HepG2 (cell line): ENCODE data around the gene ECE2. TPM values are rescaled to one million over a fixed set of nuclear protein-coding genes. Genes with fewer than 3 reads are reported as not detected.

Experiments used
- ARID2 ChIP-seq: sonication (generic); formaldehyde crosslinking; IDR thresholded peaks from 2 replicates; pipeline ENCODE4 v1.8.1; 2022; ENCODE audit warnings: mild to moderate bottlenecking, missing genetic modification reagents, borderline replicate concordance
- BORCS8-MEF2B ChIP-seq: sonication (generic); formaldehyde crosslinking; IDR thresholded peaks from 2 replicates; pipeline ENCODE4 v1.8.0; 2022; ENCODE audit warnings: mild to moderate bottlenecking, missing genetic modification reagents
- DR1 ChIP-seq: sonication (generic); formaldehyde crosslinking; IDR thresholded peaks from 2 replicates; pipeline ENCODE4 v1.8.0; 2021; ENCODE audit warnings: mild to moderate bottlenecking, missing genetic modification reagents, inconsistent platforms
- E2F5 ChIP-seq: sonication (generic); formaldehyde crosslinking; conservative IDR thresholded peaks from 2 replicates; pipeline ENCODE4 v1.4.0; 2020; ENCODE audit warnings: missing genetic modification reagents
- FOSL1 ChIP-seq: sonication (generic); formaldehyde crosslinking; IDR thresholded peaks from 2 replicates; pipeline ENCODE4 v1.9.0; 2021; ENCODE audit warnings: missing genetic modification reagents, borderline replicate concordance
- FOXJ3 ChIP-seq: sonication (generic); formaldehyde crosslinking; IDR thresholded peaks from 2 replicates; pipeline ENCODE4 v1.4.0; 2020; ENCODE audit warnings: missing genetic modification reagents, mild to moderate bottlenecking, borderline replicate concordance
- HBP1 ChIP-seq: IDR thresholded peaks from 2 replicates; pipeline ENCODE4 v1.6.1; 2016; ENCODE audit warnings: low read depth, control low read depth
- HNRNPLL ChIP-seq: fragments of 200-400 bp; formaldehyde crosslinking; IDR thresholded peaks from 2 replicates; pipeline ENCODE4 v1.6.1; 2017; ENCODE audit warnings: mild to moderate bottlenecking, low read depth, low read length; ENCODE audit not compliant: poor library complexity, severe bottlenecking
- MAF1 ChIP-seq: sonication (generic); formaldehyde crosslinking; IDR thresholded peaks from 2 replicates; pipeline ENCODE4 v1.5.0; 2020; ENCODE audit warnings: missing genetic modification reagents, borderline replicate concordance
- MEIS2 ChIP-seq: sonication (generic); formaldehyde crosslinking; IDR thresholded peaks from 2 replicates; pipeline ENCODE4 v1.9.0; 2021; ENCODE audit warnings: mild to moderate bottlenecking, missing genetic modification reagents
- NFKBIZ ChIP-seq: IDR thresholded peaks from 2 replicates; pipeline ENCODE4 v1.6.1; 2018; ENCODE audit warnings: missing genetic modification reagents, missing compliant biosample characterization
- TAF1 ChIP-seq: sonication (generic); formaldehyde crosslinking; IDR thresholded peaks from 2 replicates; pipeline ENCODE4 v1.4.0; 2020; ENCODE audit warnings: missing genetic modification reagents
- ZC3H13 ChIP-seq: sonication (generic); formaldehyde crosslinking; IDR thresholded peaks from 2 replicates; pipeline ENCODE4 v1.8.1; 2023; ENCODE audit warnings: mild to moderate bottlenecking, missing genetic modification reagents, moderate library complexity
- ZNF12 ChIP-seq: sonication (generic); formaldehyde crosslinking; IDR thresholded peaks from 2 replicates; pipeline ENCODE4 v1.5.0; 2020; ENCODE audit warnings: missing genetic modification reagents
- ZNF142 ChIP-seq: sonication (generic); formaldehyde crosslinking; IDR thresholded peaks from 2 replicates; pipeline ENCODE4 v1.4.0; 2020; ENCODE audit warnings: missing genetic modification reagents
- ZNF331 ChIP-seq: sonication (generic); formaldehyde crosslinking; IDR thresholded peaks from 2 replicates; pipeline ENCODE4 v1.4.0; 2020; ENCODE audit warnings: missing genetic modification reagents
- ZNF569 ChIP-seq: sonication (generic); formaldehyde crosslinking; IDR thresholded peaks from 2 replicates; pipeline ENCODE4 v1.5.0; 2020; ENCODE audit warnings: mild to moderate bottlenecking, missing genetic modification reagents, moderate library complexity, borderline replicate concordance
- ZNF614 ChIP-seq: IDR thresholded peaks from 2 replicates; pipeline ENCODE4 v1.6.1; 2018; ENCODE audit warnings: missing biosample characterization, missing genetic modification reagents, inconsistent platforms, borderline replicate concordance
- ZNF616 ChIP-seq: sonication (generic); formaldehyde crosslinking; IDR thresholded peaks from 2 replicates; pipeline ENCODE4 v1.5.0; 2020; ENCODE audit warnings: low read depth, mild to moderate bottlenecking, missing genetic modification reagents
- ZNF740 ChIP-seq: sonication (generic); formaldehyde crosslinking; IDR thresholded peaks from 2 replicates; pipeline ENCODE4 v1.4.0; 2020; ENCODE audit warnings: missing genetic modification reagents
- ZNF878 ChIP-seq: sonication (generic); formaldehyde crosslinking; IDR thresholded peaks from 2 replicates; pipeline ENCODE4 v1.8.1; 2023; ENCODE audit warnings: mild to moderate bottlenecking, missing genetic modification reagents, moderate library complexity
- polyA plus RNA-seq, 8 experiments: library from polyadenylated mRNA; depleted of rRNA in 3 of 8; stranded (reverse) in 7 of 8; unstranded in 1 of 8; fragments of >200 nt; fragmentation: Illumina TruSeq in 4 of 8; extraction: Trizol in 4 of 8; gene quantifications; 2 replicates each; pipeline versions ENCODE4 v1.2.1 to v1.2.3, GENCODE V29; 2011 to 2016; ENCODE audit warnings: low read depth in 4 of 8, missing spikeins in 1 of 8, mixed read lengths in 1 of 8; ENCODE audit not compliant: insufficient read depth in 1 of 8
- total RNA-seq, 5 experiments: library from RNA; depleted of rRNA; stranded (reverse); fragments of >200 nt; fragmentation: Illumina TruSeq; extraction: Trizol; gene quantifications; 2 replicates each; pipeline ENCODE4 v1.2.3, GENCODE V29; 2016; ENCODE audit warnings: low read depth in 1 of 5

The ECE2 gene
- total and polyA plus RNA-seq, 2 of the 13 experiments (the other 11 are each of a cell fraction or from before 2014, with no cell fraction given): not detected

- TF ChIP-seq HBP1 (CRISPR knock-in tag): no peak; the same call in 1 of the 2 replicates
- TF ChIP-seq ZNF740 (CRISPR knock-in tag): peak; percentile 86
- peak; percentile 83 for TF ChIP-seq ZNF12
- peak; percentile 74; the same call in 1 of the 2 replicates for TF ChIP-seq NFKBIZ
- no peak for TF ChIP-seq ZNF569 (CRISPR knock-in tag)
- TF ChIP-seq BORCS8-MEF2B (CRISPR knock-in tag): peak; percentile 52; the same call in 1 of the 2 replicates
- peak; percentile 42; the same call in 1 of the 2 replicates for TF ChIP-seq ARID2 (CRISPR knock-in tag)
- peak; percentile 51; the same call in 1 of the 2 replicates for TF ChIP-seq ZNF878 (CRISPR knock-in tag)
- TF ChIP-seq HNRNPLL: peak; percentile 69
- TF ChIP-seq MEIS2 (CRISPR knock-in tag): peak; percentile 91
- TF ChIP-seq E2F5 (CRISPR knock-in tag): no peak
- peak; percentile 45; the same call in 1 of the 2 replicates for TF ChIP-seq TAF1 (CRISPR knock-in tag)
- peak; percentile 80; the same call in 1 of the 2 replicates for TF ChIP-seq ZC3H13
- TF ChIP-seq ZNF331: peak; percentile 94
- peak; percentile 81; the same call in 1 of the 2 replicates for TF ChIP-seq FOXJ3
- TF ChIP-seq ZNF616 (CRISPR knock-in tag): peak; percentile 62; the same call in 1 of the 2 replicates
- peak; percentile 68; the same call in 1 of the 2 replicates for TF ChIP-seq MAF1 (CRISPR knock-in tag)
- peak; percentile 20; the same call in 1 of the 2 replicates for TF ChIP-seq FOSL1 (CRISPR knock-in tag)
- peak; percentile 90 for TF ChIP-seq ZNF142 (CRISPR knock-in tag)
- no peak; the same call in 1 of the 2 replicates for TF ChIP-seq DR1 (CRISPR knock-in tag)
- TF ChIP-seq ZNF614: peak; percentile 94
These were observed 34.1 kb upstream of the ECE2 start (continued) for GRCh38 chr3:184241447-184242296.
